NCI-H446 (cell line): ENCODE results near the gene MTG1.
A peak's percentile ranks its signal among the peaks of the same experiment; 100 is the strongest.
"Not testable (repeated sequence)": the region's sequence is repeated elsewhere in the genome, so short reads cannot be mapped to it uniquely, and the experiment has no call there.

Experiments
- DNase-seq, 2 experiments: peaks; one replicate each; lab custom pipeline; 2025; lab: John Stamatoyannopoulos, UW

Gene MTG1

DNA sequence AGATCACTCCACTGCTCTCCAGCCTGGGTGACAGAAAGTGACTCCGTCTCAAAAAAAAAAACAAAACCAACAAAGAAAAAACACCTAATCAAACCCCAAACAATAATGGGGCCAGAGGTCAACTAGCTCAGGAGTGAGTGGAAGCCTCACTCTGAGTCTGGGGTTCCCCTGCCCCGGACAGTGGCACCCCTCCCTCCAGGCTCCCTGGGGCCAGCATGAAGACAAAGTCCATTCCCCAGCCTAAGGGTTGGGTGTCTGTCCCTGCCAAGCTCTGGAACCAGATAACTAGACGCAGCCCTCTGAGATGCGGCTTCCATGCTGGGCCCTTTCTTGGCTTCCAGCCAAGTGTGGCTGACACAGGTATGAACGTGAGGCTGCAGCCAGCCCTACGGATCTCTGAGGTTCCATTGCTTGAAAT, 34.4 kb upstream of the MTG1 start:
- DNase-seq = no peak

DNA sequence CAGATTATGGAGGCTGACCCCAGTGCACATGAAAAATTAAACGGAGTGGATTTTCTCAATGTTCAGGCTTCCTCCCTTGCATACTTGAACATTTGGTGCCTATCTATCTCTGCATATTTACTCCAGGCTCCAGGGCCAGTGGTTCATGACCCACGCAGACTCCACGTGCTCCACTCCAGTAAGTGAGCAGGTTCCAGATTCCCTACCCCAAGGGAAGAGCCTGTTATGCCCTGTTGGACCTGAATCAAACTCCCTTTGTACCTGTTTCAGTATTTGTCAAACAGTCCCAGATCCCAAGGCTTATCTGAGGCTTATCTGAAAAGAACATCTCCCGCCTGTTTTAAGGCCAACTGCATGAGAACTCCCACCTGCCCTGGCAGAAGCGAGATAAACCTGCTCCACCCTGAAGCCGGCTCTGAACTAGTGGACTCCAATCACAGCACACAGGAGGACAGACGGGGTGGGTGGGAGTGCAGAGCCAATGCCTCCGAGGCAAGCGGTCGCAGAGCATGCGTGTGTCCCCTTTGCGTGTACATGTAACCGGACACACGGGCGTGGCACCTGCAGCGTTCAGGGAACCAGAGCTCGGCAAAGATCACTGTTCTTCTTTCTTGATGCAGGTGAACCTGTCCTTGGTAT, 33.9 kb upstream of the MTG1 start:
- DNase-seq = no peak

DNA sequence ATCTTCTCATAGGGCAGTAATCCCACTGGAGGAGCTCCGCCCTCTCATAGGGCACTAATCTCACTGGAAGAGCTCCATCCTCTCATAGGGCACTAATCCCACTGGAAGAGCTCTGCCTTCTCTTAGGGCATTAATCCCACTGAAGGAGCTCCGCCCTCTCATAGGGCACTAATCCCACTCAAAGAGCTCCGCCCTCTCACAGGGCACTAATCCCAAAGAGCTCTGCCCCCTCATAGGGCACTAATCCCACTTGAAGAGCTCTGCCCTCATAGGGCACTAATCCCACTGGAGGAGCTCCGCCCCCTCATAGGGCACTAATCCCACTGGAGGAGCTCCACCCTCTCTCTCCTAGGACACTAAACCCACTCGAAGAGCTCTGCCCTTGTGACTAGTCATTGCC, 32.7 kb upstream of the MTG1 start:
- DNase-seq = no peak

DNA sequence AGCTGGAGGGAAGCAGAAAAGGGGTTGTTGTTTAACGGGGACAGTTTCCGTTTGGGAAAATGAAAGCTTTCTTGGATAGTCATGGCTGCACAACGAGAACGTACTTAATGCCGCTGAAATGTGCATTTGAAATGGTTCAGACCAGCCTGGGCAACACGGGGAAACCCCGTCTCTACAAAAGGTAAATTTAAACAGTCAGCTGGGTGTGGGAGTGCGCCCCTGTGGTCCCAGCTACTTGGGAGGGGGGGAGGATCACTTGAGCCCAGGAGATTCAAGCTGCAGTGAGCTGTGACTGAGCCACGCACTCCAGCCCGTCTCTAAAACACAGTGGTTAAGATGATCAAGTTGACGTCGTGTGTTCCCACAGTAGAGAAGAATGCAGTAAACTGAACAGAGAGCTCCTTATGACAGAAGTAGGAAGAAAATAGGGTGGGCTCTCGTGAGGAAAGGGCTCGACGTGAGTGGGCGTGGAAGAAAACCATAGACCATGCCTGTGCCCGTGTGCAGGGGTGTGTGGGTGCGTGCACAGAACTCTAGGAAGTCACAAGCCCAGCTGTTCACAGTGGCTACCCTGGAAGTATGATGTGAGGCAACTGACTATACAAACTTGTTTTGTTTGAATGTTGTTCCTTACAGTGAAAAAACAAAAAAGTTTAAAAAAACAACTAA, 32.0 kb upstream of the MTG1 start:
- no peak for DNase-seq

DNA sequence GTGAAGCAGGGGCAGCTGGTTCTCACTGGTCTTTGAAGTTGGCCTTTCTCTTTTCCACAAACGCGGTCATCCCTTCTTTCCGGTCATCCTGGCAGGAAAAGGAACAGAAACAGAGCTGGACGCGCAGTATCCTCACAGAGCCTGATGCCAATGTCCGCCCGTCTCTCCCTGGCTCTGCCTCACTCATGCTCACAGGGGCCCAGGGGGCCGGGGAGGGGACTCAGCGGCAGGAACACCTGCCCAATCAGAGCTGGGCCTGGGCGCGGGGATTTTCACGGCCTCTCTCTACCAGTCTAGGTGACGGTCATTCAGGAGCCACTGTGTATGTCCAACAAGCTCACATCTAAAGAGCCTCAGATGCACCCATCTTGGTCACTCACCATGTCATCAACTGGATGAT, 31.1 kb upstream of the MTG1 start:
- no peak for DNase-seq

DNA sequence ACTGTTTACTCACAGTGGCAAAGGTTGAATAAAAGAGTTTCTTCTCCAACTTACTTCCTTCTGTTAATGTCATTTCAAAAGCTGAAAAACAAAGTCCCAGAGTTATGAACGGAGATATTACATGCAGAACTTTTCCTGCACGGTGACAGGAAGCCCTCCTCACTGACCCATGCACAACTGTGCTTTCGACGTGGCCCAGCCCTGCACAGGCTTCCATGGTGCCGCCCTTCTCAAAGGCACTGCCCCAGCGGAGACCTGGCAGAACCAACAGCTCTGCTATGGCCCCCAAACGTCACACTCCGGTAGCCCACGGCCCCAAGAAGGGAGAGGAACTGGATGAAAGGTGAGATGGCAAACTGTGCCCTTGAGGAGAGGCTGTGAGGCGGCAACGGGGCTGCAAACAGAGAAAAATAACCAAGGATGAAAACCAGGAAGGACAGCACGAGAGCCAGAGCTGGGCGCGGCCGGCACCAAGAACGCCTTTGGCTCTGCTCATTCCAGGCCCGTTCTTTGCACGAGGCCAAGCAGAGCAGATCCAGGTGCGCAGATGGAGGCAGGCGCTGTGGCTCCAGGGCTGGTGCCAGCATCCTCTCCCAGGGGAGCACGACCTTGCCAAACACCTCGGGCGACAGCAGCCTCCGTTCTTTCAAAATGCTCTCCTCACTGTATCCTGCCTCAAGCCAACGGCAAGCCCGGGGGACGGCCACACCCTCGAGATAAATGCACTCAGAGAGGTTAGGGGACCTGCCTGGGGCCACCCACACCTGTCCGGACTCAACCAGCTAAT, 29.1 kb upstream of the MTG1 start:
- DNase-seq = peak in 1 of 2 experiments; percentile 7

DNA sequence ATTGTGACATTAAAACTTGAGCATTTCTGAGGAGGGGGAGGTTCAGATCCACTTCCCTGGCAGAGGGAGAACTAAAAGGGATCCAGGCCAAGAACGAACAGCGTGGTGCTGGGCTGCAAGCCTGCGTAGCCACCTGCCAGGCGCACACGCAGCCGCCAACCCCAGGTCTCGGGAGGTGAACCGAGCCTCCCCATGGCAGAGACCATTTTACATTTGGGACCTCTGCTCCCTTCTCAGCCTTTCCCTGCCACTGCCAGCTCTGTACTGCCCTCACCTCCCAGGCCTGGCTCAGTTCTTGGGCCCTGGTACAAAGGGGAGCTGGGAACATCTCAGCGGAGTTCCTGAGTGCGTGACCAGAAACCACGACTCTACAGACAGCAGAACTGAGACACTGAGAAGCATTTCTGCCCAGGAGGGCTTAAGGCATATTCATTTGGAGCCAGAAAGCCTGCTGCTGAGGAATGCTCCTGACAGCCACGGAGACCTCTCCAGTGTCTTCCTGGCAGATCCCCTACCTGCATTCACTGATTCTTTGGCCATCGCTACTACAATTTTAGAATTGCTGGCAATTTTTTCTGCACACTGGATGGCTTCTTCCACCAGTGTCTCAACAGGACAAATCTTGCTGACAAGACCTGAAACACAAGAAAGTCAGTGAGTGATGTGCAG, 28.4 kb upstream of the MTG1 start:
- DNase-seq = peak in 1 of 2 experiments; percentile 20

- no peak for DNase-seq
Measured at GRCh38 chr10:133366130-133366478, 27.9 kb upstream of the MTG1 start.

- no peak for DNase-seq
Measured at GRCh38 chr10:133366751-133367150, 27.2 kb upstream of the MTG1 start.

DNA sequence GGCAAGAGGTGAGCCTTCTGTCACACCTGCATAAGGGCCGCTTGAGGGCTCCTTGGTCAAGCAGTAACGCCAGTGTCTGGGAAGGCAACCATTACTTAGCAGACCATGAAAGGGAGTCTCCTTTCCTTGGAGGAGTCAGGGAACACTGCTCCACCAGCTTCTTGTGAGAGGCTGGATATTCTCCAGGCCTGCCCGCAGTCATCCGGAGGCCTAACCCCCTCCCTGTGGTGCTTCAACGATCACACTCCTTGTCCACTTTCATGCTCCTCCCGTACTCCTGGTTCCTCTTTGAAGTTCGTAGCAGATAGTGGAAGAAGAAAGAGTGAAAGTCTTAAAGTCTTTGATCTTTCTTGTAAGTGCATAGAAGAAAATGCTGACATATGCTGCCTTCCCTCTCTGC, 26.5 kb upstream of the MTG1 start:
- not testable (repeated sequence) for DNase-seq

DNA sequence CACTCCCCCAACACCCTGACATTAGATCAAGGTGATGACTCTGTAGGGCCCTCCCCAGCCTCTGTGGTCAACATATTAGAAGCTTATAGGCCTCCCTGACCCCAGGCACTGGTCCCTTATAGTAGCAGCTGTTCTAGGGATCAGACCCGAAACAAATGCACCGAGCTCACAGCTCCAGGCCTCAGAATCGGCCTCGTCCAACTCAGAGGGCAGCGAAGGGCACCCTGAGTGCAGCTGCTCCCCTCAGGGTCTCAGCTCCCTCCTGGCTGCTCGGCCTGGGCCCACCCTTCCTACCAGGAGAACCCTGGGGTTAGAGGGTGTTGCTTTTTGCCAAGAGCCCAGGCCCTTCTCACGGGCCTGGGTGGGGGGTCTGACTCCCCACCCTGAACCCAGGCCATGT, 25.8 kb upstream of the MTG1 start:
- DNase-seq = no peak

DNA sequence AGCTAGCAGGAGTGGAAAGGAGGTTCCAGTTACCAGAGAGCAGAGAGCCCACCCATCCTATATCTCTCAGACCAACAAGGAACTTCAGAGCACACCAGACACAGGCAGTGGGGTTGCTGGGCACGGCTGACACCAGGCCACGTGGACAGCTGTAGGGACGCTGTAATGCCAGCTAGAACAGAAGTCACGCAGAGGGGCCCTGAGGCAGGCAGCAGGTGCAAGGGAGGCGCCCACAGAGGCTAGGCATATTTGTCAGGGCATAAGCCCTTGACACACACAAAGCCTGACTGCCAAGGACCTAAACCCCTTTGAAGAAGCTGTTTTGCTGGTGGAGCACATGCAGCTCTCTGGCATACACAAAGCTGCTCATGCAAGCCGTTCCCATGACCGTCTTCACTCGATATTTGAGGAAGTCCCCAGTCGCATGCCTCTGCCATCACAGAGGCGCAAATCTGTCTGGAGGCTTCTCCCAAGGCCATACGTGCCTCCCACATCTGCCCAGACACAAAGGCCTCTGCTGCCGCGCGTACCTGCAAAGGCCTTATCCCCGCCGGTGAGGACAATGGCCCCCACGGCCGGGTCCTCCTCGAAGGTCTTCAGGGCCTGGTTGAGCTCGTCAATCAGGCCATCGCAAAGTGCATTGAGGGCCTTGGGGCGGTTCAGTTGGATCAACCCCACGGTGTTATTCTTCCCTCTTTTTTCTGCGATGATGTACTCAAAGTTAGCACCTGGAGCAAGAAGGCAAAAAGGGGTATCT, 23.7 kb upstream of the MTG1 start:
- no peak for DNase-seq

- DNase-seq = no peak
Measured at GRCh38 chr10:133372507-133372906, 21.4 kb upstream of the MTG1 start.

GRCh38 chr10:133373174-133374090, 20.5 kb upstream of the MTG1 start, which contains the start of gene ECHS1:
ECHS1 (minus strand) TSS chr10:133373354; CDS start chr10:133373333, 21 bp downstream.
- peak; percentile 44 to 86 for DNase-seq

GRCh38 chr10:133375357-133376115, 18.4 kb upstream of the MTG1 start:
- DNase-seq = no peak

GRCh38 chr10:133376183-133376582, 17.8 kb upstream of the MTG1 start:
- DNase-seq = not testable (repeated sequence)

DNA sequence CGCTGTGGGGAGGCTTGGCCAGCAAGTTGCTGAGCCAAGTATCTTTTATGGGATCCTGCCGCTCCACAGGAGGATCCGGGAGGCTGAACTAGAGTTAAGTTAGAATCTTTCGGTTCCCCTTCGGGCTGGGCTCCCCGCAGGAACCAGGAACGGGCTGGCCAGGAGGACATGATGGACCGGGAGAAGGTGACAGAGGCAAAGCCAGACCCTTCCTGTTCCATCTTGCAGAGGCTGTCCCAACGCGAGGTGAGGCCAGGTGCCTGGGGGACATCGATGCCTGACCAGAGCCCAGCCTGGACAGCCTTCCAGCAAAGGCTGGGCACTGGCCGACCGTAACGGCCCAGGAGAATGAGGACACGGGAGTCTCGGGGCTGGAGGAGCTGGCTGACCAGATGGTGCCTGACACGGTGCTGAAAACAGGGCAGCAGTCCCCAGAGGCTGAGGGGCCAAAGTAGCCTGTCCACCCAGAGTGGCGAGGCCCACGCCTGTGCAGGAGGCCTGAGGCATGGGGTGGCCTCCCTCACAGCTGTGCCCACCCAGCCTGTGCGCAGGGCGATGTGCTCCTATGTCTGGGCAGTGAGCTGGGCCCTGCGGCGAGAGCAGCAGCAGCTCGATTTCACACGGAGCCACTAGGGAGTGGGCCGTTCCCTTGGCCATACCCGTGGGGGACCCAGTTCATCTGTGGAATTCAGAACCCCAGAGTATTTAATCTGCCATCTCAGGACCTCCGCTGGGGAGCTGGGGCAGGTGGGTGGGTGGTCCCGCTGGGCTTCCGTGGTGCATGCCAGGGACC, 16.7 kb upstream of the MTG1 start:
- DNase-seq = no peak

- no peak for DNase-seq
Measured at GRCh38 chr10:133377818-133378250, 16.1 kb upstream of the MTG1 start.
